HG02571 (cell line): ENCODE data around the gene GPHN.
"Not testable (repeated sequence)": the region's sequence is repeated elsewhere in the genome, so short reads cannot be mapped to it uniquely, and the experiment has no call there.

ENCODE experiments used
- ATAC-seq: cut with Tn5 transposase; IDR thresholded peaks from one replicate; pipeline ENCODE4 v1.9.1; 2021; ENCODE audit warnings: mild to moderate bottlenecking, moderate library complexity; ENCODE audit not compliant: unreplicated experiment

GPHN gene

GRCh38 chr14:66758031-66758613 lies 250.2 kb downstream of the GPHN start:
- no peak for ATAC-seq

DNA sequence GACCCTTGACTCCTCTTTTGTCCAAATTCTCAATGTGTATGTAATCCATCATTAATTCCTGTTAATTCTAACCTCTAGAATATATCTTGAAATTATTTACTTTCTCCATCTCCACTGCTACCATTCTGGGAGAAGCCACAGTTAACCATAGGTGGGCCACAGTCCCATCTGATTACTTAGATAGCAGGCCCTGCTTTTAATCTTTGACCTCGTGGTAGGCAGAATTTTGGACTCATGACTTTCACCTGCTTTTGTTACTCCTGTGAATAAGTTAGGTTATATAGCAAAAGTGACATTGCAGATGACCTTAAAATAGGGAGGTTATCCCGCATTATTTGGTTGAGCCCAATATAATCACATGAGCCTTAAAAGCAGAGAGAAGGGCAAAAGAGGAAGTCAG lies 264.2 kb downstream of the GPHN start:
- no peak for ATAC-seq

DNA sequence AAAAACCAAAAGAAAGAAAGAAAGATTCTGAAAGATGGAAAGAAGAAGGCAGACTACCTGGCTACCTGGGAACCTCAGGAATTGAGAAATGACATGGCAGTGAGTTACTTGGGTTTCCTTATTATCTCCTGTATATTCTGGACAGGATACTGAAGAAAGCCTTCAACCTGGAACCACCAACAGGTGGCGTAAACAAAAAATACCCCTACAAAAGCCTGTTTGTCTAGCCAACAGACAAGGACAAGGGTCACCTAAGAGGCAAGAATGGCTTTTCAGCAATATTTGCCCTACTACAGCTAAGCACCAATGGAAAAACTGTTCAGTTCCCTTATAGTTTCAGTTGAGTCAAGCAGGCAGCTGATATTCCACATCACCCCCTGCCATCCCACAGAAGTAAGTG lies 274.9 kb downstream of the GPHN start:
- ATAC-seq: no peak

GRCh38 chr14:66790101-66790500 lies 282.2 kb downstream of the GPHN start:
- ATAC-seq: no peak

DNA sequence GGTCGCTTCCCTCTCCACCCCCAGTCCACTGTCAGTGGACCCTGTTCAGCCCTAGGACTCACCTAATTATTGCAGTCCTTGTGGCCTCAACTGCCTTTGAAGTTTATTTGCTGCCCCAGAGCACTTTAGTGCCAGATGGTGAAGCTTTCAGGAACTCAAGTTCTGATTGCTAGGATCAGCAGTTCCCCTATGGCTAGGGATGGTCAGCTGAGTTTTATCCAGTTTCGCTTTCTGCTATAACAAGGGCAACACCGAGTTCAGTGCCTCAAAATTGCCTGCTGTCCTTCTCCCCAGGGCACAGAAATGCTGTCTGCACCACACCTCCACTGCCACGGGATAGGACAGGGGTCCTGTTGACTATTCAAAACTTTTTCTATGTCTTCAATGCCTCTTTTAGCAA lies 295.0 kb downstream of the GPHN start:
- no peak for ATAC-seq

- no peak for ATAC-seq
Measured at GRCh38 chr14:66804141-66804540, 296.2 kb downstream of the GPHN start.

DNA sequence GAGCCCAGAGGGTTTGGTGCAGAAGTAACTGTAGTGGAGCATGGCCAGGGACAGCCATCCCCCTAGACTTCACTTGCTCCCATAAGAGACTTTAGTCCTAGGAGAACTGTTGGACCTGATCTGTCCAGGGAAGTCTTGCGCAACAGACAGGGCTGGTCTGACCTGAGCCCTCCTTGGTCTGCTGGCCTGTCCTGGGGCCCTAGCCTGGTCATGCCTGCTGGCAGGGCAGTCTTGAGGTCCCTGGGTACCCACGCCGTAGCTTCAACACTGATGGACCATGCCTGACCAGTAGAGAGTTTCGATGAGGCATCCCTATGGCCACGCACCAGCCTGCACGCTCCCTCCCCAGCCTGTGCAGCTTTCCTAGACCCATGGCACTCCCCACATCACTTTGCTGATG lies 305.7 kb downstream of the GPHN start:
- ATAC-seq: no peak

DNA sequence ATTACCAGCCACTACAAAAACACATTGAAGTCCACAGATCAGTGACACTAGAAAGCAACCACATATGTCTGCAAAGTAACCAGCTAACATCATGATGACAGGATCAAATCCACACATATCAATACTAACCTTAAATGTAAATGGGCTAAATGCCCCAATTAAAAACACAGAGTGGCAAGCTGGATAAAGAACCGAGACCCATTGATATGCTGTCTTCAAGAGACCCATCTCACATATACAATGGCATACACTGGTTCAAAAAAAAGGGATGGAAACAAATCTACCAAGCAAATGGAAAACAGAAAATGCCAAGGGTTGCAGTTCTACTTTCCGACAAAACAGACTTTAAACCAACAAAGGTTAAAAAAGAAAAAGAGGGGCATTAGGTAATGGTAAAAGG lies 307.7 kb downstream of the GPHN start:
- ATAC-seq: no peak

GRCh38 chr14:66824251-66824650 lies 316.3 kb downstream of the GPHN start:
- no peak for ATAC-seq

DNA sequence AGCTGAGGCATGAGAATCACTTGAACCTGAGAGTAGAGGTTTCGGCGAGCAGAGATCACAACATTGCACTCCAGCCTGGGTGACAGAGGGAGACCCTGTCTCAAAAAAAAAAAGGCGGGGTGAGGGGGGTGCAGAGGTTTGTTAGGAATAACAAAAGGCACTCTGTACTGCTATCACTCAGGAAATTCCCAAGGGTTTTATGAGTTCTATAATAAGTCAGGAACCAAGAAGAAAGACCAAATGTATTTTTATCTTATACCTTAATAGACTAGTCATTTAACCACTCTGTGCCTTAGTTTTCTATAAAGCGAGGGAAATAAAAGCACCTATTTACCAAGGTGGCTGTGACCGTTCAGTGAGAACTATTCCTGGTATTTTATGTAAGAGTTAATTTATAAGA lies 319.2 kb downstream of the GPHN start:
- ATAC-seq: no peak

DNA sequence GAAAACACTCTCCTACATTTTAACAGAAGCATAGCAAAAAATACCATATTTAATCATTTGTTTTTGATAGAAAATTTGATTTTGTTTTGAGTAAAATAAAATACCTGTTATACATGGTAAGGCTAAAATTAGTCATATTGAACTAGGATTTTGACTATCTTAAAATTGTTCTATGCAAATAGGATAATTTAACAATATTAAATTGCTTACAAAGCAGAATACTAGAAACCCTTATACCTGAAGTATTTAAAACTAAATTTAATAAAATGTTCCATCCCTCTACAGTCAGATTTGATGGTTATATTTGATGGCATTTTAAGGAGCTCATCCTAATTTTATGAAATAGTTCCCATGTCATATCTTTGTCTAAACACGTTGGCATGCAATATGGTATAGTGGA lies 323.2 kb downstream of the GPHN start:
- ATAC-seq: no peak

DNA sequence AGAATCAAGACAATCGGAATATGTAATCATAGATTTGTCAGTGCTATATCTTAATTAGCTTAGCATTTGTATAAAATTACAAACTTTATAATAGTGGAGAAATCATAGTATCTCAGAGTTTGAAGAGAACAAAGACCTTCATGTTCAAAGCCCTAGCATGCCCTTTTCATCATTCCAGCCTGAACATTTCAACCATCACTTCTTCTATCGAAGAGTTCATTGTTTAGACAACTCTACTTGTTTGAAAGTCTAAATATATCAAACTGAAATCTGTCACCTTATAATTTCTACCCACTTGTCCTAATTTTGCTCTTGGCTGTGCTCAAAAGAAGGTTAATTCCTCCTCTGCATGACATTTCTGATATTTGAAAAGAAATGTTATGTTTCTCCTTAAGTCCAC lies 325.9 kb downstream of the GPHN start:
- no peak for ATAC-seq

DNA sequence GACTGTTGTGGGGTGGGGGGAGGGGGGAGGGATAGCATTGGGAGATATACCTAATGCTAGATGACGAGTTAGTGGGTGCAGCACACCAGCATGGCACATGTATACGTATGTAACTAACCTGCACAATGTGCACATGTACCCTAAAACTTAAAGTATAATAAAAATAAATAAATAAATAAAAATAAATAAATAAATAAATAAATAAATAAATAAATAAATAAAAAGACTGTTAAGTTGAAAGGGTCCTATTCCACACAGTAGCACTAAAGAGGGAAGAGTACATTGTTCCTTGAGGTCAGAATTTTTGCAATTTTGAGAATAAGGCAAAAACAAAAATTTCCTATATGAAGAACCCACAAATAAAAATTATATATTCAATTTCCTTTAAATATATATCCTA lies 329.5 kb downstream of the GPHN start:
- ATAC-seq: not testable (repeated sequence)

GRCh38 chr14:66842911-66843512 lies 335.1 kb downstream of the GPHN start:
- ATAC-seq: no peak

DNA sequence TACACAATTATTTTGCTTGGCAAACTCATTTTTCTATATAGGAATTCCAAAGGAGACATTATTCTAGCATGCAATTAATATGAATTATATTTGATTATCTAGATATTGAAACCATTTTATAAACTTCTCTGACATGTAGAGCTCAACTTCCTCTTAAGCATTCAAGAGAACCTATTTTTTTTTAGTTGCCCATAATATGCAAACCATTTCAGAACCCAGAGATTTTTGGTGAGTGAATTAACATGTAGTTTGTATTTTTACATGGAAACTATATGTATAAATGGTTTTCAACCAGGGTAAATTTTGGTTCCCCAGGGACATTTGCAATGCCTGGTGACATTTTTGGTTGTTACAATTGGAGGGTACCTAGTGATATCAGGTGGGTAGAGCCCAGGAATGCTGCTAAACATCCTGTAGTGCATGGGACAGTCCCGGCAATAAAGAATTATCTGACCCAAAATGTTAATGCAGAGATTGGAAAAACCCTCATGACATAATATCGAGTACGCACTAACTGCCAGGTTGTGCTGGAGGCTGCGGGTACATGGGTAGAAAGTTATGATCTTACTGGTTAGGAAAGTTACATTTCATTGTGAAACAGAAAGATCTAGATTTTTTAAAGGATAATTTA lies 342.4 kb downstream of the GPHN start:
- ATAC-seq: no peak

GRCh38 chr14:66853311-66853710 lies 345.4 kb downstream of the GPHN start:
- ATAC-seq: no peak

- no peak for ATAC-seq
Measured at GRCh38 chr14:66857867-66858266, 349.9 kb downstream of the GPHN start.

DNA sequence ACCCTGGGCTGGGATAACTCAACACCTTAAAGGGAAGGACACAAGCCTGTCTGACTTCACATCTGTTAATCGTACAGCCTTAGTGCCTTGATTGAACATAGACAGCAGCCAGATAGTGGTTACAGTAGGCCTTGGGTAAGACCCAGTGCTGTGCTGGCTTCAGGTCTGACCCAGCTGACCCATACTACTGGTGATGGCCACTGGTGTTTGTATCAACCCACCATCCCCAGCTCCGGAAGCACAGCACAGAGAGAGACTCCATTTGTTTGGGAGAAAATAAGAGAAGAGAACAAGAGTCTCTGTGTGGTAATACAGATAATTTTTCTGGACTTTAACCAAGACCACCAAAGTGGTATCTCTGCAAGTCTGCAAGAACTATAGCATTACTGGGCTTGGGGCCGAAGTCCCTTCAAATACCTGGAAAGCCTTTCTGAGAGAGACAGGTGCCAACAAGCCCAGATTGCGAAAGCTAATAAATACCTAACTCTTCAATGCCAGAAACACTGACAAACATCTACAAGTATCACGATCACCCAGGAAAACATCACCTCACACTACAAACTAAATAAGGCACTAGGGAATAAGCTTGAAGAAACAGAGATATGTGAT lies 351.2 kb downstream of the GPHN start:
- ATAC-seq: no peak

- ATAC-seq: no peak
Measured at GRCh38 chr14:66881596-66881995, 373.6 kb downstream of the GPHN start.

GRCh38 chr14:66884149-66884548 lies 376.2 kb downstream of the GPHN start:
- ATAC-seq: no peak

DNA sequence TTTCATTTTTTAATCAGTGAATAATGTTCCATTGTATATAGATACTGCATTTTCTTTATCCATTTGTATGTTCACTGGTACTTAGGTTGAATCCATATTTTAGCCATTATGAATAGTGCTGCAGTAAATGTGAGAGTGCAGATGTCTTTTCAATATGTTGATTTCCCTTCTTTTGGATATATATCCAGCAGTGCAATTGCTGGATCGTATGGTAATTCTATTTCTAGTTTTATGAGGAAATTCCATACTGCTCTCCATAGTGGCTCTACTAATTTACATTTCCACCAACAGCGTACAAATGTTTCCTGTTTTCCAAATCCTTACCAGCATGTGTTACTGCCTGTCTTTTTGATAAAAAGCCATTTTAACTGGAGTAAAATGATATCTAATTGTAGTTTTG lies 392.8 kb downstream of the GPHN start:
- no peak for ATAC-seq

- ATAC-seq: no peak
Measured at GRCh38 chr14:66910311-66910840, 402.4 kb downstream of the GPHN start.
